ENCODE measurements around the gene BEST3.

DNA sequence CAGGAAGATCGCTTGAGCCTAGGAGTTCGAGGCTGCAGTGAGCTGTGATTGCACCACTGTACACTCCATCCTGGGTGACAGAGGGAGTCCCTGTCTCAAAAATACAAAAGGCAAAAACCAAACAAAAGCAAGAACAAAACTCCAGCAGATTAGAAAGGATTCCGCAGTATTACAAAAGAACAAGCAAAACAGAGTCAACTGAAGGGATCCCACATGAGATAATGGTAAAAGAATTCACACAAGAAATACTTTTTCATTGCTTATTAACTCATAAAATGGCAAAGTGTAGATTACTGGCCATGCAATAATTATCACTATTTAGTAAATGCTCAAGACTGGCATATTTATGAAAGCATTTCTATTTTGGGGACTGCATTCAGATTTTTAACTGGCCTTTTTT, 35.4 kb downstream of the BEST3 start:
- TF ChIP-seq TAF1 (IDR thresholded peaks at IDR 0.05; ENCODE audit: low read depth): no peak
- TF ChIP-seq CREB1 (IDR thresholded peaks at IDR 0.05; ENCODE audit: low read depth): no peak
- no peak for TF ChIP-seq EP300 (IDR thresholded peaks at IDR 0.05; ENCODE audit: borderline replicate concordance)
- no peak for TF ChIP-seq YY1 (IDR thresholded peaks at IDR 0.05; ENCODE audit: low read depth)
- TF ChIP-seq REST (IDR thresholded peaks at IDR 0.05; ENCODE audit: low read depth): no peak
- TF ChIP-seq FOXM1 (IDR thresholded peaks at IDR 0.05; ENCODE audit: borderline replicate concordance, low read depth): no peak
- no peak for TF ChIP-seq CEBPB (IDR thresholded peaks at IDR 0.05)
- no peak for TF ChIP-seq TCF12 (IDR thresholded peaks at IDR 0.05; ENCODE audit: low read depth)
- TF ChIP-seq RAD21 (IDR thresholded peaks at IDR 0.05; ENCODE audit: low read depth): no peak
- no peak for TF ChIP-seq EGR1 (IDR thresholded peaks at IDR 0.05)
- no peak for TF ChIP-seq NFIC (IDR thresholded peaks at IDR 0.05)
- TF ChIP-seq, protein P1, sequence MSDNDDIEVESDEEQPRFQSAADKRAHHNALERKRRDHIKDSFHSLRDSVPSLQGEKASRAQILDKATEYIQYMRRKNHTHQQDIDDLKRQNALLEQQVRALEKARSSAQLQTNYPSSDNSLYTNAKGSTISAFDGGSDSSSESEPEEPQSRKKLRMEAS (IDR thresholded peaks at IDR 0.05): no peak
- no peak for TF ChIP-seq TEAD4 (IDR thresholded peaks at IDR 0.05)
- no peak for TF ChIP-seq ZBTB7A (IDR thresholded peaks at IDR 0.05; ENCODE audit: low read depth)
